PC-9 (cell line): ENCODE results near the gene TROAP.

Experiments used
- EZH2 ChIP-seq: fragments of 200-600 bp; sonication (generic); IDR thresholded peaks from 2 replicates; pipeline ENCODE4 v1.8.0; 2017; ENCODE audit warnings: antibody characterized with exemption, low read depth
- TF ChIP-seq, protein P1 (sequence below): fragments of 200-600 bp; sonication (generic); conservative IDR thresholded peaks from 2 replicates; pipeline ENCODE4 v1.6.1; 2017; ENCODE audit warnings: mixed run types, antibody characterized with exemption, mild to moderate bottlenecking, moderate library complexity

GRCh38 chr12:49293056-49293956 lies 29.7 kb upstream of the TROAP start:
- TF ChIP-seq, protein P1, sequence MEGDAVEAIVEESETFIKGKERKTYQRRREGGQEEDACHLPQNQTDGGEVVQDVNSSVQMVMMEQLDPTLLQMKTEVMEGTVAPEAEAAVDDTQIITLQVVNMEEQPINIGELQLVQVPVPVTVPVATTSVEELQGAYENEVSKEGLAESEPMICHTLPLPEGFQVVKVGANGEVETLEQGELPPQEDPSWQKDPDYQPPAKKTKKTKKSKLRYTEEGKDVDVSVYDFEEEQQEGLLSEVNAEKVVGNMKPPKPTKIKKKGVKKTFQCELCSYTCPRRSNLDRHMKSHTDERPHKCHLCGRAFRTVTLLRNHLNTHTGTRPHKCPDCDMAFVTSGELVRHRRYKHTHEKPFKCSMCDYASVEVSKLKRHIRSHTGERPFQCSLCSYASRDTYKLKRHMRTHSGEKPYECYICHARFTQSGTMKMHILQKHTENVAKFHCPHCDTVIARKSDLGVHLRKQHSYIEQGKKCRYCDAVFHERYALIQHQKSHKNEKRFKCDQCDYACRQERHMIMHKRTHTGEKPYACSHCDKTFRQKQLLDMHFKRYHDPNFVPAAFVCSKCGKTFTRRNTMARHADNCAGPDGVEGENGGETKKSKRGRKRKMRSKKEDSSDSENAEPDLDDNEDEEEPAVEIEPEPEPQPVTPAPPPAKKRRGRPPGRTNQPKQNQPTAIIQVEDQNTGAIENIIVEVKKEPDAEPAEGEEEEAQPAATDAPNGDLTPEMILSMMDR = no peak
- no peak for TF ChIP-seq EZH2
